Measurements from ENCODE around the gene IDUA.

IDUA gene

DNA sequence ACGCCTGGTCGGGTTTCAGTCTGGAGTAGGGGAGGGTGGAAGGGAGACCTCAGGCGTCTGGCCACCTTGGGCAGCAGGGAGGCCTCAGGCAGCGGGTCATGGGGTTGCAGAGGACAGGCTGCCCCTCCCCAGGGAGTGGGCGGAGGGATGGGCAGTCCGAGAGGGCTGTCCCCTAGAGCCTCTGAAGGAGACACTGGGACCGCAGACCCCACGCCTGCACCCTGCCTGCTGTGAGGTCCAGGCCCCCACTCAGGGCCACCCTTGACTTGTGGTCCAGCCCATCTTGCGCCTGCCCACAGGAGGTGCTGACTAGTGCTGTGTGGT, 41.0 kb downstream of the IDUA start:
- TF ChIP-seq CREB1 (IDR thresholded peaks at IDR 0.05; ENCODE audit: low read depth) (no peak), TEAD4 (IDR thresholded peaks at IDR 0.05) (no peak), NFIC (IDR thresholded peaks at IDR 0.05) (no peak), EP300 (IDR thresholded peaks at IDR 0.05; ENCODE audit: borderline replicate concordance) (no peak)

DNA sequence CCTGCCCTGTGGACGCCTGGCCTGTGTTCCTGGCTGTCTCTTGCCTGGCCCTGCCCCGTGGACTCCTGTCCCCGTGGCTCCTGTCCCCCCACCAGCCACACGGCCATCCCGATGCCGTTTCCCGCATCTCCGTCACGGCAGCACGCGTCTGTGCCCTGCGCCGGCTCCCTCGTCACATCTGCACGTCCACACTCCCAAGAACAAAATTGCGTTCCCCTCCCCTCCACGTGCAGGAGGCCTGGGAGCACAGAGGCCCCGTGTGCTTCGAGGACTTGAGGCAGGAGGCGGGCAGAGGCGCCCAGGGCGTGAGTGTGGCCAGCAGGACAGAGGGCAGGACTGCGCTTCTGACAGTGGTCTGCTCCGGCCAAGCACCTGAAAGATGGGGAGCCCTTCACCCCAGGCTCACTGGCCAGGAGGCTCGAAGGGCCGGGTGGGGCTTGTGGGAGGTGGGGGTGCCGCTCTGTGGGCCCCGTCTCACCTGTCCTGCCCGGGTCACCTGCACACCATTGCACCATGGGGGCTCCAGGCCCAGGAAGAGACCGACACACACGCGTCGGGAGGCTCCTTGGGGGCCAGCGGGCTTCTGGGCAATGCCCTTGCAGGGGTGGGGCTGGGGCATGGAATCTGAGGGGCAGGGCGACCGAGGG, 41.9 kb downstream of the IDUA start:
- TF ChIP-seq CEBPB (IDR thresholded peaks at IDR 0.05) (no peak), TAF1 (IDR thresholded peaks at IDR 0.05; ENCODE audit: low read depth) (no peak), FOXM1 (IDR thresholded peaks at IDR 0.05; ENCODE audit: borderline replicate concordance, low read depth) (no peak), EGR1 (IDR thresholded peaks at IDR 0.05) (no peak), TCF12 (IDR thresholded peaks at IDR 0.05; ENCODE audit: low read depth) (no peak), NFIC (IDR thresholded peaks at IDR 0.05) (no peak), REST (IDR thresholded peaks at IDR 0.05; ENCODE audit: low read depth) (no peak), YY1 (IDR thresholded peaks at IDR 0.05; ENCODE audit: low read depth) (no peak), TEAD4 (IDR thresholded peaks at IDR 0.05) (no peak), CREB1 (IDR thresholded peaks at IDR 0.05; ENCODE audit: low read depth) (no peak), EP300 (IDR thresholded peaks at IDR 0.05; ENCODE audit: borderline replicate concordance) (no peak), ZBTB7A (IDR thresholded peaks at IDR 0.05; ENCODE audit: low read depth) (no peak), RAD21 (IDR thresholded peaks at IDR 0.05; ENCODE audit: low read depth) (no peak)
- TF ChIP-seq, protein P1, sequence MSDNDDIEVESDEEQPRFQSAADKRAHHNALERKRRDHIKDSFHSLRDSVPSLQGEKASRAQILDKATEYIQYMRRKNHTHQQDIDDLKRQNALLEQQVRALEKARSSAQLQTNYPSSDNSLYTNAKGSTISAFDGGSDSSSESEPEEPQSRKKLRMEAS (IDR thresholded peaks at IDR 0.05) = no peak
- TF ChIP-seq, protein P2, sequence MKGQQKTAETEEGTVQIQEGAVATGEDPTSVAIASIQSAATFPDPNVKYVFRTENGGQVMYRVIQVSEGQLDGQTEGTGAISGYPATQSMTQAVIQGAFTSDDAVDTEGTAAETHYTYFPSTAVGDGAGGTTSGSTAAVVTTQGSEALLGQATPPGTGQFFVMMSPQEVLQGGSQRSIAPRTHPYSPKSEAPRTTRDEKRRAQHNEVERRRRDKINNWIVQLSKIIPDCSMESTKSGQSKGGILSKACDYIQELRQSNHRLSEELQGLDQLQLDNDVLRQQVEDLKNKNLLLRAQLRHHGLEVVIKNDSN (IDR thresholded peaks at IDR 0.05) = no peak

GRCh38 chr4:1029529-1029928, 42.7 kb downstream of the IDUA start:
- TF ChIP-seq TEAD4 (IDR thresholded peaks at IDR 0.05) = no peak
- TF ChIP-seq RAD21 (IDR thresholded peaks at IDR 0.05; ENCODE audit: low read depth) = no peak
- TF ChIP-seq, protein P1 (IDR thresholded peaks at IDR 0.05) = no peak
- TF ChIP-seq ZBTB7A (IDR thresholded peaks at IDR 0.05; ENCODE audit: low read depth) = no peak
- TF ChIP-seq, protein P2 (IDR thresholded peaks at IDR 0.05) = no peak
- no peak for TF ChIP-seq EGR1 (IDR thresholded peaks at IDR 0.05)
- no peak for TF ChIP-seq TAF1 (IDR thresholded peaks at IDR 0.05; ENCODE audit: low read depth)
- TF ChIP-seq YY1 (IDR thresholded peaks at IDR 0.05; ENCODE audit: low read depth) = no peak
- no peak for TF ChIP-seq REST (IDR thresholded peaks at IDR 0.05; ENCODE audit: low read depth)
- TF ChIP-seq NFIC (IDR thresholded peaks at IDR 0.05) = no peak
- no peak for TF ChIP-seq TCF12 (IDR thresholded peaks at IDR 0.05; ENCODE audit: low read depth)
- TF ChIP-seq CREB1 (IDR thresholded peaks at IDR 0.05; ENCODE audit: low read depth) = no peak
- TF ChIP-seq EP300 (IDR thresholded peaks at IDR 0.05; ENCODE audit: borderline replicate concordance) = no peak
- TF ChIP-seq CEBPB (IDR thresholded peaks at IDR 0.05) = no peak

DNA sequence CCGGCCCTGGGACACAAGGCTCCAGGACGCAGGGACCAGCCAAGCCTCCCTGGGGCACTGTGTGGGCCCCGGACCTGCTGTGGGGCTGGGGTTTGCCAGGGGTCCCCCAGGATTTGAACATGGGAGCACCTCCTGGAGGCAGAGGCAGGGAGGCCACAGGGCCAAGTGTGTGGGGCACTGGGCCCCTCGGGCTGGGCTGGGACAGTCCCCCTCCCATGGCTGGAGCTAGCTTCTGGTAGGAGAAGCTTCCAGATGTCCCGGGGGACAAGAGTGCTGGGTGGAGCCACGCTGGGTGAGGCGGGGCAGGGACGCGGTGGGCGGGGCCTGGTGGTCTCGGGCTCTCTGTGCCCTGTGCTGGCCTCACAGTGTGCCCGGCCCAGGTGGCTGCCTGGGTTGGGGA, 43.2 kb downstream of the IDUA start:
- TF ChIP-seq TAF1 (IDR thresholded peaks at IDR 0.05; ENCODE audit: low read depth) (no peak), TCF12 (IDR thresholded peaks at IDR 0.05; ENCODE audit: low read depth) (no peak), EP300 (IDR thresholded peaks at IDR 0.05; ENCODE audit: borderline replicate concordance) (no peak), EGR1 (IDR thresholded peaks at IDR 0.05) (no peak), ZBTB7A (IDR thresholded peaks at IDR 0.05; ENCODE audit: low read depth) (no peak), YY1 (IDR thresholded peaks at IDR 0.05; ENCODE audit: low read depth) (no peak), CEBPB (IDR thresholded peaks at IDR 0.05) (no peak), CREB1 (IDR thresholded peaks at IDR 0.05; ENCODE audit: low read depth) (no peak), NFIC (IDR thresholded peaks at IDR 0.05) (no peak), FOXM1 (IDR thresholded peaks at IDR 0.05; ENCODE audit: borderline replicate concordance, low read depth) (no peak), REST (IDR thresholded peaks at IDR 0.05; ENCODE audit: low read depth) (no peak), RAD21 (IDR thresholded peaks at IDR 0.05; ENCODE audit: low read depth) (no peak), TEAD4 (IDR thresholded peaks at IDR 0.05) (no peak)
- TF ChIP-seq, protein P2 (IDR thresholded peaks at IDR 0.05) = no peak
- TF ChIP-seq, protein P1 (IDR thresholded peaks at IDR 0.05) = no peak
